ENCODE results near the gene AOAH. TPM values are rescaled to one million over a fixed set of nuclear protein-coding genes. Genes with fewer than 3 reads are reported as not detected.
A peak's percentile ranks its signal among the peaks of the same experiment; 100 is the strongest.

Gene AOAH
- total and polyA plus RNA-seq, 2 experiments from 2014 or later, result not detected

- no peak overlapping the region for H3K4me3 ChIP-seq
- no peak for DNase-seq (ENCODE audit: low read depth in 1 of 2, low spot score in 1 of 2)
- peaks cover 28% of the 10 kb centered on the region for H3K4me1 ChIP-seq (ENCODE audit: low read depth)
- no peak overlapping the region for H3K27ac ChIP-seq
- H3K27me3 ChIP-seq, result no peaks in the 10 kb centered on the region
- no peak for TF ChIP-seq CTCF (IDR thresholded peaks at IDR 0.05; ENCODE audit: low read depth, low read length)
- H3K36me3 ChIP-seq, result no peaks in the 10 kb centered on the region
- no peaks in the 10 kb centered on the region for H3K9me3 ChIP-seq (ENCODE audit: low read depth)
Measured at GRCh38 chr7:36657036-36657660, 67.1 kb downstream of the AOAH start.

DNA sequence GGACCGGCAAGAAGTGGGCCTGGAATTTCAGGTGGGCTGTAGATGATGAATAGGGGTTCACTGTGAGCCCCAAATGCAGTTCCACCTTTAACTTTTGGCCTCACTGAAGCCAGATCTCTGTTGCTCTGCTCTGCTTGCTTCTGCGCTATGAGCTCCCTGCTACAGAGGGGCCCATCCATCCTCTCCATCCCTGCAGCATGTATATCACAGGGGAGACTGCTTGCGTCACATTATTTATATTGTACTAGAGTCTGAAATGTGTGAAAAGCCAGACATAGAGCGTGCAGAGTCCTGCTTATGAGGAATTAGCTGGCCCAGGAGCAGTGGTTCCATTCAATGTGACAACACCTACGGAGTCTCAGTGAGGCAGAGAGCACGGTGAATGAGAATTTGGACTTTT lies 69.9 kb downstream of the AOAH start:
- peaks cover 12% of the 10 kb centered on the region for H3K4me1 ChIP-seq (ENCODE audit: low read depth)

DNA sequence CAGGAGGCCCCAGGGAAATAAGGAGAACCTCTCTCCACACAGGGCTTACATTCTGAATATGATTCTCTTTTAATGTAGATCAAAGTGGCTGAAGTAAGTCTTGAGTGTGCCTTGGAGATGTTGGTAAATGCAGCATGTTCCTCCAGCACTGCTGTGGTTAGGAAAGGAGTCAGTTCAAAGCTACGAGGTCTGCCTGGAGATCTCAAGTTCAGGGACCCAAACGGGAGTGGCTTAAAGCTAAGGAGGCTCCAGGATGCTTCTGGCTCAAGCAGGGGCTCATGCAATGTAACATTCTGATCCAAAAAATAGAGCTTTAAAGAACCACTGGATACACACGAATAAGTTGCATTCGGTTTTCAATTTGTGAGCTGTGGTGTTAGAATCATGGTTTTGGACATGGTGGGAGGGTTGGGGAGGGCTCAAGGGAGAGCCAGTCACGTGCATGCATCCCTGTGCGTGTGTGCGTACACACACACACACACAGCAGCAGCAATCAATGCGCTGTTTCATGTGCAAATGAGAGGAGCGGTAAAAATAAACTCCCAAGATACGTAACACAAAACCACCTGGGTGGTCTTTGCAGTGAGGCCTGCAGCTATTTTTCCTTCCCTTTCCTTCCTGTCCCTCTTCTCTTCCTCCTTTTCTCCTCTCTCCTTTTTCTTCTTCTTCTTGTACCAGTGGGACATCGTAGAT lies 70.5 kb downstream of the AOAH start:
- H3K4me1 ChIP-seq (ENCODE audit: low read depth), result peaks cover 9% of the 10 kb centered on the region
- DNase-seq (ENCODE audit: low read depth in 1 of 2, low spot score in 1 of 2), result no peak

More for the DNA sequence above, 69.9 kb downstream of the AOAH start:
- Histone ChIP-seq H3K9me3 (ENCODE audit: low read depth) (no peaks in the 10 kb centered on the region), H3K27ac (no peak overlapping the region), H3K27me3 (no peaks in the 10 kb centered on the region), H3K4me3 (no peak overlapping the region), H3K36me3 (no peaks in the 10 kb centered on the region)
- TF ChIP-seq CTCF (IDR thresholded peaks at IDR 0.05; ENCODE audit: low read depth, low read length), result no peak
- DNase-seq (ENCODE audit: low read depth in 1 of 2, low spot score in 1 of 2), result no peak

DNA sequence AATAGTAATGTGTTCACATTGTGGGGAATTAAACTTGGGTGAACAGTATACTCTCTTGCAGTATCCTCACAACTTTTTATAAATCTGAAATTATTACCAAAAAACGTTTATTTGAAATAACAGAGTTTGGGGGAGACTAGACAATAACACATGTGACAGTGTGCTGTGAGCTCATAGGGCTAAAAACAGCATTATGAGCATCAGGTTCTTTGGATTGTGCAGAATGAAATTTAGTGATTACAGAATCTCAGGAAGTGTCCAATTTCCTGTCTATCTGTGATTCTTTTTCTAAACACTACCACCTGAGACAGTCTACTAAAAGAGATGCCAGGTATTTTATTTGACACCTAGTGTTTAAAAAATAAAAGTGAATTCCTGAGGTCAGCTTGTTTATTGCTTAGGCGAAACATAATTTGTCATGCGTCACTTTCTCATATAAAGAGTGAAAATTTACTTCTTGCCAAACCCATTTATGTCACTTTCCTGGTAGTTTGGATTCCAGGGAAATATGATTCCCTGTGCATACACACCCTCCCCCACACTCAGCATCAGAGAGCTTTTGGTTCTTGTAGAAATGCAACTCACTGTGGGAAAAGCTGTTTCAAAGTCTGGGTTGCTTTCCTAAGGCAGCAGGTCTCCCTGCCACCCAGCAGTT lies 71.2 kb downstream of the AOAH start:
- Histone ChIP-seq H3K4me3 (no peak overlapping the region), H3K27me3 (no peaks in the 10 kb centered on the region), H3K4me1 (ENCODE audit: low read depth) (peaks cover 9% of the 10 kb centered on the region), H3K9me3 (ENCODE audit: low read depth) (no peaks in the 10 kb centered on the region), H3K27ac (no peak overlapping the region), H3K36me3 (no peaks in the 10 kb centered on the region)
- DNase-seq (ENCODE audit: low read depth in 1 of 2, low spot score in 1 of 2), result peak in 1 of 2 donors; percentile 75
- no peak for TF ChIP-seq CTCF (IDR thresholded peaks at IDR 0.05; ENCODE audit: low read depth, low read length)

More for the DNA sequence above, 70.5 kb downstream of the AOAH start:
- no peak overlapping the region for H3K4me3 ChIP-seq
- H3K27ac ChIP-seq, result no peak overlapping the region
- TF ChIP-seq CTCF (IDR thresholded peaks at IDR 0.05; ENCODE audit: low read depth, low read length), result no peak
- no peaks in the 10 kb centered on the region for H3K27me3 ChIP-seq
- H3K9me3 ChIP-seq (ENCODE audit: low read depth), result no peaks in the 10 kb centered on the region
- H3K36me3 ChIP-seq, result no peaks in the 10 kb centered on the region

GRCh38 chr7:36652431-36652830 lies 71.9 kb downstream of the AOAH start:
- Histone ChIP-seq H3K27ac (no peak overlapping the region), H3K4me3 (no peak overlapping the region), H3K4me1 (ENCODE audit: low read depth) (peaks cover 9% of the 10 kb centered on the region), H3K27me3 (no peaks in the 10 kb centered on the region), H3K36me3 (no peaks in the 10 kb centered on the region), H3K9me3 (ENCODE audit: low read depth) (no peaks in the 10 kb centered on the region)
- DNase-seq (ENCODE audit: low read depth in 1 of 2, low spot score in 1 of 2), result no peak
- TF ChIP-seq CTCF (IDR thresholded peaks at IDR 0.05; ENCODE audit: low read depth, low read length), result no peak

All from cardiac muscle cell (in vitro differentiated cells and primary cell).